NCI-H446 treated with DMSO at 0.1 percent for 48 hours (cell line): ENCODE measurements around the gene AKR1E2.

Experiments
- DNase-seq: peaks from one replicate; lab custom pipeline; 2025; lab: John Stamatoyannopoulos, UW

AKR1E2 gene

DNA sequence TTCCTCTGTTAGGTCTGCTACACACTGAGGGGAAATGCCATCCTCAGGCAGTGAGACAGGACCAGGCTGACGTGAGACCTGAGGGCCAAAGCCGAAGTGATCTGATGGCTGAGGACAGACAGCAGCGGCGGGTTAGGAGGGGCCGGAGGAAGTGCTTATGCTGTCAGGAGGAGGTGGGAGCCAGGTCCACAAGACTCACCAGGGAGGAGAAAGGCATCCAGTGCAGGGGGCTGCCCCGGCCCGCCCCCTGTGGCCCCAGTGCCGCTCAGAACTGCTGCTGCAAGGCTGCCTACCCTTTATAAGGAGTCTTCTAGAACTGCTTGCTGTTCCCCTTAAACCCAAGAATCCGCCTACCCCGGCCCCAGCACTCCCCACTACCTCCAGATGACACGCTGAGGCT lies 19.8 kb downstream of the AKR1E2 start:
- DNase-seq: no peak

DNA sequence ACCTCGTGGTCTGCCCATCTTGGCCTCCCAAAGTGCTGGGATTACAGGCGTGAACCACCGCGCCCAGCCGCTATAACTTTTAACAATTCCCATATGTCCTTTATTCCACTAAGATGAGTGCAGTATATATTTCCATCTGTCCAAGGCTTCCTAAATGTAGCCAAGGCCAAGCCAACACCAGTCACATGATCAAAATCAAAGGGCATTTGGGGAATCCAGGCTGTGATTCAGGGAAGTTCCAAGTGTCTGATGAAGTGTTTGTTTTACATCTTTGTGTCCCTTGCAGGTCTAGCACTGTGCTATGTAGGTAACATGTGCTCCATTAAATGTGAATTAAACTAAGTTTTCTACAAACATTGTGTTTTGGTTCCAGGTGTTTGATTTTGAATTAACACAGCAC lies 20.8 kb downstream of the AKR1E2 start:
- DNase-seq: no peak

DNA sequence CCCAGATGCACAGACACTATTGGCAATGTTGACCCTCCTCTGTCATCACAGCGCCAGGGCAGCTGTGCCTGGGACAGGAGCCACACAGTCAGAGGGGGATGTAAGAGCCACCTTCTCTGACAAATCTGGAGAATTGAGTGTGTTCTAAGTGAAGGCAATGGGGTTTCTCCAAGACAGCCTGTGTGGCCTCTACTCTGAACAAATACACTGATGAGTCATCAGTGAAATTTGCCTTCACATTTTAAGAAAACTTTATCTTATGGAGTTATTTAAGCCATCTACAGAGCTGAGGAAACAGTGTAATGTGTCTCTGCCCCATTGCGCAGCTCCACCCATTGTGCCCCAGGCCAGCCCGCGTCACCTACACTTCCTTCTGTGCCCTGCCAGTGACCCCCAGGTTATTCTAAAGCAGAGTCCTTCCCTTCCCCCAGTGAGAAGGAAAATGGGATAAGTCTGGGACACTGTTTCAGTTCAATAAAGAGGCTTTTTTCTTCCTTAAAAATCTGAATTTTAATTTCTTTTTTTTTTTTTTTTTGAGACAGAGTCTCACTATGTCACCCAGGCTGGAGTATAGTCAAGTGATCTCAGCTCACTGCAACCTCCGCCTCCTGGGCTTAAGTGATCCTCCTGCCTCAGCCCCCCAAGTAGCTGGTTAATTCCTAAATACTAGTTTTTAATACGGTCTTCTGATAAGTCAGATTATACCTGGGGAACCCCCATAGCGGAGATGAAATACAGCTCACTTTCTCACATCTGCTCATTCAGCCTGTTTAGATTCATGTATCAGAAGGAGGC lies 21.8 kb downstream of the AKR1E2 start:
- DNase-seq: no peak

DNA sequence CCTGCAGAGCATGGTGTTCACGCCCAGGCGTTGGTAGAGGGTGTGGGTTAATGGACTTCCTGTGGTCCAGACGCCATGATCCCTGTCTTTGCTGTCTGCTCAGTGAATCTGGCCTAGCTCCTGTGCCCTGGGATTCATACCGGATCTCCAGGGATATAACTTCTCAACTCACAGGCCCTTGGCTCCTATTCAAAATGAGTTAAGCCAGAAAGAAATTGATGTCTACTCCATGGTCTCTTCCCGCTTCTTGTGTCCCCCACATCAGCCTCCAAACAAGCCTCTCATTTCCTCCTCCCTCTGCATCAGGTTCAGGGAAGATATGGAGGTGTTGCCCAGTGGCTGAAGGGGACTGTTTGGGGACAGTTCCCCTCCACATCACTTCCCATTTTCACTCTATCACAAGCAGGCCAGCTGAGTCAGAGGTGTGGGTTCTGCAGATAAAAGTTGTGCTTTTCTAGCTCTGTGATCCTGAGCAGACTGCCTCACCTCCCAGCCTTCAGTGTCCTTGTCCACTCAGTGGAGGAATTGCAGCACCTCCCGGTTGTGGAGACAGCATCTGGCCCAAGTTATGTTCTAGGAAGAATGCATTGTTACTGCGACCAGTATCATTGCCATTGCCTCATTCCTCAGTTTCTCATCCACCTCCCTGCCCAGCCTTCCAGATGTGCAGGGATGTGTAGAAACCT lies 22.5 kb downstream of the AKR1E2 start:
- DNase-seq: no peak

DNA sequence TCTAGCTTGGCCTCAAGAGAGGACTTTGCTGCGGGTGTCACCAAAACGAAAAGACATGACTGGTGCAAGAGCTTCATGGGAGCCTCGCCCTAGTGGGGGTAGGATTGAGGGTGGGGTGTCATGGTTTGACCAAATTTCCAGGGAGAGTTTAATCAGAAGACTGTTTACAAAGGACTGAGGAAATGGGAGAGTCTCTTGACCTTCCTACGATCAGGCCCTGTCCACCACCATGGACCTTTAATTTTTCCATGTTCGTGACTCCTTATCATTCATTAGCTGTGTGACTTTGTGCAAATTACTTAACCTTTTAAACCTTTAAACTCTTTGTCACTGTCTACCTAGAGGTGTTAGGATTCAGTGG lies 23.0 kb downstream of the AKR1E2 start:
- DNase-seq: no peak

DNA sequence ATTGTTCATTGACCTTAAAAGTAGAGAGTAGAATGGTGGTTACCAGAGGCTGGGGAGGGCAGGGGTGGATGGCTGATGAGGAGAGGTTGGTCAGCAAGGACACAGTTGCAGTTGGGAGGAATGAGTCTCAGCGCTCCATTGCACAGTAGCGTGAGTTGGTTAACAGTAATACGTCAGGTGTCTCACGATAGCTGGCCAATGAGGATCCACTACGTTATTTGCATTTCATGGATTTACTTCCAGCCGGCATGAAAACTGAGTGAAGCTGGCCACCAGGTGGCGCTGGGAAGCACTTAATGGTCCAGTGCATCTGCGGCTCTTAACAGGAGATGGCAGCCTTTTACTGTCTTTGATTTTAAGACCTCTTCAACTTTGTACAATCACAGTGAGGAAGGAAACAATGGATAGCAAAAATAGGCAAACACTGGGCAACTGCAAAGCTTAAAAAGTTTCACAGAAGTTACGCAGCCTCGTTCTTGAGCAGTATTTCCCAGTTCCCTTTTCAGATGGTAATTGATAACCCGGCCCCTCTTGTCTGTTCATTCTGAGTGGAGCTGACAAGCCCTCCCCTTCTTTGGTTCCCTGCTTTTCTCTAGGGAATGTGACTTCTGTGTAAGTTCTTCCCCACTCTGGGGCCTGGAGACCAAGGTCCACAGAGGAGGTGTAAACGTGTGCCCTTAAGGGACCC lies 23.7 kb downstream of the AKR1E2 start:
- peak; percentile 79 for DNase-seq

DNA sequence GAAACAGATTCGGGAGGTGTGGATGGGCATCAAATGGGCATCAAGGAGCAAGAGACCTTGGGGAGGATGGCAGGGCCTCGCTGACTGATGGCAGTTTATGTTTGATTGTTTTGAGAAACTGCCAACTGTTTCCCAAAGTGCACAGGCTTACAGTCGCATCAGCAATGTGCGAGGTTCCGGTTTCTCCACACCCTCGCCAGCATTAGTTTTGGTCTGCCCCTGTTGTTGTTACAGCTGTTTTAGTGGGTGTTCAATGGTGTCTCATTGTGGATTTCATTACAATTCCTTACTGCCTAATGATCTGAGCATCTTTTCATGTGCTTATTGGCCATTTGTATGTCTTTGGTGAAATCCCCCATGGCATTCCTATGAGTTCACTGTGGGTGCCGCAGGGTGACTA lies 24.4 kb downstream of the AKR1E2 start:
- DNase-seq: no peak

DNA sequence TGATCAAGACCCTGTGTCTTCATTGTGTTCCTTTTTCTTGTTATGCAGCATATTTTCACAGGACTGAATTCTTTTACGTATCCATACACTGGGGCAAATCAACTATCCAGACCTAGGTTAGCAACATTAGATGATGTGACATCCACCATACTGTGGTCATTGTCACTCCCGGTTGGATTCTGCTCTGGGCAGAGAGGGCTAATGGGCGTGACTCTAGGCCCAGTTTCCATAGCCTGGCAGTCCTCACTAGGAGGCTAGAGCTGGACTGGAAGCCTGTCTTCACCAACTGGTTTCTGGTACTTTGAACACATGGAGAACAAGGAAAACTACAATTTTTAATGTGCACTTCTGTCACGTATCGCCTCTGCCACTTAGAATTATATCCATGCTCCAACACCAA lies 25.2 kb downstream of the AKR1E2 start:
- no peak for DNase-seq

DNA sequence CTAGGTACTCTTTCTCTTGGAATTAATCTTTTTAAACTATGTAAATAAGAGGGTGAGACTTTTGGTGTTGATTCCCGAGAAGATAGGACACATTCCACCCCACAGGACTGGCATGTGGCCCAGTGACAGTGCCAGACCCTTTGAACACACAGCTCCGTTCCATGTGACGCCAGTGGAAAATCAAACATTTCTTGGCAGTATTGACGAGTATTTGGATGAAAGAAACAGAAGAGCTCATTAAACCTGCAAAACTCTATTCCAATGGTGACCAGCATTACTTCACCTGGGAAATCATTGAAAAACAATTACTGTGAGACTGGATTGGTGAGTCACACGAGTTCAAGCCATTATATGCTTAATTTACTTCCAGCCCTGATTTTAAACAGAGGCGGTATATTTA lies 25.8 kb downstream of the AKR1E2 start:
- no peak for DNase-seq

DNA sequence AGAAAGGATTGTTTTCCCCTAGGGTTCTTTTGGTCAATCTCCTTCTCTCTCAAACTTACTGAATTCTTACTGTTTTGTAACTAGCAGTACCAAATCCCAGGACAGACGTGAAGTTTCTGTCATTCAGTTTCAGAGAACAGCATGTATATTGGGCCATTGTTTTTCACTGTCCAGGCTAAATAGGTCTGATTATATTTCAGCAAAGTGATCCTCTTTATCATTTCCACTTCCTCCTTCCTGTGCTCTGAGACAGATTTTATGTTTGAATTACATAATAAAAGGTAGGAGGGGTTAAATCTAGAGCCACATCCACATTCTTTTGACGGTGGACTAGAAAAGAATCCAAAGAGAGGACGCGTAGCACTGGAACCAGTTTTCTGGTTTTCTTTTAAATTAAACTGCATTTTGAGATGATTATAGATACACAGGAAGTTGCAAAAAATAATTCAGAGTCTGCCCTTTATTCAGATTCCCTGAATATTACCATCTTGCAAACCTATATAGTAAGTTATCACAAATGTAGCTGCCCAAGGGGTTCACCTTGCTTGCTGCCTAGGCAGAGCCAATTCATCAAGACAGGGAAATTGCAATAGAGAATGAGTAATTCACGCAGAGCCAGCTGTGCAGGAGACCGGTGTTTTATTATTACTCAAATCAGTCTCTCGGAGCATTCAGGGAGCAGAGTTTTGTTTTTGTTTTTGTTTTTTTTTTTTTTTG lies 40.1 kb downstream of the AKR1E2 start:
- DNase-seq: no peak

DNA sequence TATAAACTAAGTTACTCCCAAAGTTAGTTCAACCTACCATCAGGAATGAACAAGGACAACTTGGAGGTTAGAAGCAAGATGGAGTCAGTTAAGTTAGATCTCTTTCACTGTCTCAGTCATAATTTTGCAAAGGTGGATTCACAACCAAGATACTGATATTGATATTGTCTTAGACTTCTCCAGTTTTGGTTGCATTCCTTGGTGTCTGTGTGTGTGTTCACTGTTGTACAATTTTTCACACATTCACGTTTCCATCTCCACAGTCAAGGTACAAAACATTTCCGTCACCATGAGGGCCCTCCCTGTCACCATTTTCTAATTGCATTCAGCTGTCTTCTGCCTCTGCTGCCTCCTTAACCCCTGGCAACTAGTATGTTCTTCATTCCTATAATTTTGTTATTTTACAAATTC lies 41.1 kb downstream of the AKR1E2 start:
- DNase-seq: no peak

DNA sequence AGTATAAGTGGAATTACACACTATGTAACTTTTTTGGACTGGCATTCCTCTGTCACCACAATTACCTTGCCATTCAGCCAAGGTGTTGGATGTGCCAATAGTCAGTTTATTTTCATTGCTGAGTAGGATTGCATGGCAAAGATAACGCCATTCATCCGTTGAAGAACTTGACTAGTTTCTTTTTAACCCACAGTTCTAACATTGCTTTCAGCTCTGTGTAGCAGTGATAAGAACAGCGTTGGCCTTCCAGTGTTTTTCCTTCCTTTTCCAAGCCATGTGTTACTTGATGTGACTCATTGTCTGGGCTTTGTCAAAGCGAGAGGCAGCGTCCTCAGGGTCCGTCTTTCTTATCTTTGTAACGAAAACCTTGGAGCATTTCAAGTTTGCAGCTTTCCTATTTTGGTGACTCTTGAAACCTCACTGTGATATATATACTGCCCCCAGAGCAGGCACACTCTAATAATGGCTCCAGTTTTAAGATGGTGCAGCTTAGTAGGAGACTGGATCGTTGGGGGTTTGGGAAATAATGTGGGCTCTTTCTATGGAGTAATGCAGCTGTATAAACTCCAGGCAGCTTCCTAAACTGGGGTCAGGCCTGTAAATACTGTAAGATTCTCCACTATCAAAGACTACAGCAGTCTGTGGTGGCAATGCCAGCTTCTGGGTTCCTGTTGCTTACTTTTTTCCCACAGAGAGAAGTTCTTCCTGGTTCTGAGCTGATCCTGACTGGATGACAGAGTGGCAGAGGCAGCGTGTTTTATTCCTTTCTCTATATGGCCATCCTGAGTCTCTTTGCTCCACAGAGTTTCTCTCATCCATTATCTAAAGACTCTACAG lies 41.7 kb downstream of the AKR1E2 start:
- no peak for DNase-seq

DNA sequence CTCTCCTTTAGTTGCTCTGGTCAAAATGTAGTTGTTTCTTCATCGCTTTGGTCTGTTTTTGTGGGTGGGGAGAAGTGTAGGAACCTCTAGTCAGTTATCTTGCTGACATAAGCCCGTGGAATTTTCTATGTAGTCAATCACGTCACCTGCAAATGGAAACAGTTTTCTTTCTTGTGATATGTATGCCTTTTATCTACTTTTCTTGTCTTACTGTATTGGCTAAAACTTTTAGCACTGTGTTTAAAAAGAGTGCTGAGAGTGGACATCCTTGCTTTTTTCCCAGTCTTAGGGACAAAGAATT lies 42.3 kb downstream of the AKR1E2 start:
- DNase-seq: no peak

DNA sequence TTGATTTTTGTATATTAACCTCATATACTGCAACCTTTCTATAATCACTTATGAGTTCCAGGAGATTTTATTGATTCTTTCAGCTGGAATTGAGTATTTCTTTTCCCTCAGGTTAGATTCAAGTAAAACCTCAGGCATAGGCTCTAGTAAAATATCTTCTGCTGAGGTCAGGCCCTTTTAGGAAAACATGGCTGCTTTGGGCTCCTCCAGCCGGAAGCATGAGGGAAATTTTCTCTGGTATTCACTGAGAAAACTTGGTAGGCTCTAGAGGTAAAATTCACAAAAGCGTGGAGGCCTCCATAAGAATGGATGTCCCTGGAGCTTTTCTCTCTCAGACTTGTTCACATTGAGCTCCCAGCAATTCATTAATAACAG lies 56.7 kb downstream of the AKR1E2 start:
- no peak for DNase-seq

DNA sequence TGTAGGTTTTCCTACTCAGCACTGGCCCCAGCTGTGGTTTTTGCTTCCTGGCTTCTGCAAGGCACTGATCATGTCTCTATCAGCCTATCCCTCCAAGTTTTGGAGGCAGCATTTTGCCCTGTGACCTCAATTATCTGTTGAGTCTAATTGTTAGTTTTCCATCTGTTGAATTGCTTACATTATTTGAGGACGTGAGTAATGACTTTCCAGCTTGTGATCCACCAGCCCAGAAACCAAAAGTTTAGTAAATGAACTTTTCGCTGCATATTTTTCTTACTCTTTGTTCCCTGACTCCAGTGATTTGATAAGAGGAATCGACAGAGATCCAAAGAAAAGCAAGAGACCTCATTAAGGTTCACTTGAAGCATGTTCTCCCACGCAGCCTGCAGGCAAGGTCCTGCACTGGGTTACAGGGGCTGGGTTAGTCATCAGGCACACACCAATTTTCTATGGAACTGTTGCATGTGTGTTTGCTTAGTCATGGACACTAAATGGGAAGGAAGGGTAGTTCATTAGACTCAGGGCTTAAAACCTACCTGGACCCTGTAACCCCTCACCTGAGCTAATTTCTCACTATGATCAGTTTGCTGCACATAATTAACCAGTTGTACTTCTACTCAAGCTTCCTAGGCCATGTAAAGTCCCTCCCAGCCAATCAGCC lies 57.2 kb downstream of the AKR1E2 start:
- no peak for DNase-seq

DNA sequence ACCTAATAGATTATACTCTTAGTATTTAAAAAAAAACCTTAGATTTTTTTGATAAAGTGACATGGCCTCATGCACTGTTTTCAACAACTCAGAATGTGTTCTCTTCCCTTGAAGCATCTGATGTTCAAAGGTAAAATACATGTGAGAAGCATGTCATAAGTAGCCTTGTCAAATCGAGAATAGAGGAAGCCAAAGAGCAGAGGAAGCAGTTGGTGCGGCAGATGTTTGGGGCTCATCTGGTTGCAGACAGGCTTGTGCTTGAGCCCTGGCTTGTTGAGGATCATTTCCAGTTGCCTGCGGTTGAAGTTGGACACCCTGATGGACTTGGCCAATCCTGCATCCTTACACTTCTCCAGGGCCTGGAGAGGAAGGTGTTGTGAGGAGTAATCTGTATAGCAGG lies 59.2 kb downstream of the AKR1E2 start:
- DNase-seq: no peak

DNA sequence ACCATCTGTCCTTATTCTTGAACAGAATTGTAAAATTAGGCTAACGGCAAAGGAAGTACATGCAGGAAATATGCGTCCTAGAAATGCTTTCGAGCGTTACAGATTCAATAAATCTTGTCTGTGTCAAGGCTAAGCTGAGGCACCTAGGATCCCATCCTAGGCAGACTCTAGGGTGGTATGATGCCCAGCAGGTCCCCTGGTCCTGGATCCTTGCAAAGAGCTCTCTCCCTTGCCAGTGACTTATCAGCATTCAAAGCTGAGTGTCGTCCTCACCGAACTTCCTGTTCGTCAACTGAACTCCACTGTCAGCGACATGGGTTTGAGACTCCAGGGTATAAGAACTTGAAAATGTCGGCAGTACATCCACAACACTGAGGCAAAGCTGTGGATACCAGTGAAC lies 61.5 kb downstream of the AKR1E2 start:
- DNase-seq: no peak

DNA sequence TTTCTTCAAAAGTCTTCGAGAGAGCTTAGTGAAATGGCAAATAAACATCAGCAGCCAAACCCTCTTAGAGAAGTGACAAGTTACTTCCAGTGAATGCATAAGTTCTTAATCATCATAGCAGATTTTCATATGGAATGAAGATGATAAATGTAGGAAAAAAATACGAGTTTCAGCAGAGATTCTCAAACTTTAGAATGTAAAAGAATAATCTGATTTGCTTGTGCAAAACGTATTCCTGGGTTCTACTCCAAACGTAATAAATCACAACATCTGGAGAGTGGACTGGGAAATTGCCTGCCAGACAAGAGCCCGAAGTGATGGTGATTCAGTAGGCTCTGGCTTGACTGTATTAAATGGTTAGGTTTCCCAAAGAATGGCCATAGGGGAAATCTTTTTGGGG lies 62.2 kb downstream of the AKR1E2 start:
- DNase-seq: no peak

DNA sequence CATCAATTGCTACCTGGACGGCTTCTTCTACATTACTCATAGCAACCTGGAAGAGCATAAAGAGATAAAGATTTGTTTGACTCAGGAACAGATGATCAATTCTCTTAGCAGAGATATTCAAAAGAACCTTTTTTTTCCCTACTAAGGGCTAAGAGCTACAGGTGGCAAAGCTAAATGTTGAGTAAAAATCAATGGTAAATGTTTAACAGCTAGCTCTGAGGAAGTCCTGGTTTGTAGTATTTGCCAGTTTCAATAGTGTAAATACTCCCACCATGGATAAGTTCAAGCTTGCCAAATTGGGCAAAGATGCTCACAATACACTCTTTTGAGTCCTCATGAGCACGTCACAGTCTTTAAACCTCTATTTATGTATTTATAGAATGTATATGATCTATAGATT lies 64.0 kb downstream of the AKR1E2 start:
- no peak for DNase-seq

DNA sequence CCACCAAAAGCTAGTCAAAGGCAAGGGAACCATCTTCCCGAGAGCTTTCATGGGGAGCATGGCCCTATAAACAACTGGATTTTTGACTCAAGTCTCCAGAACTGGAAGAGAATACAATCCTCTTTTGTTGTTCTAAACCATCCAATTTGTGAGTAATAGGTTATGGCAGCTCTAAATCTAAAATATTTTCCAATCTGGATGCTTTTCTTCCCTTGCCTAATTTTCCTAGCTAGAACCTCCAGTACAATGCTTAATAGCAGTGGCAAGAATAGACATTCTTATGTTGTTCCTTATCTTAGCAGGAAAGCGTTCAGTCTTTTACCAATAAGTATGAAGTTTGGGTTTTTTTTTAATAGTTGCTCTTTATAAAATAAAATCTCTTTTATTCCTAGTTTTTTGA lies 66.7 kb downstream of the AKR1E2 start:
- DNase-seq: no peak

DNA sequence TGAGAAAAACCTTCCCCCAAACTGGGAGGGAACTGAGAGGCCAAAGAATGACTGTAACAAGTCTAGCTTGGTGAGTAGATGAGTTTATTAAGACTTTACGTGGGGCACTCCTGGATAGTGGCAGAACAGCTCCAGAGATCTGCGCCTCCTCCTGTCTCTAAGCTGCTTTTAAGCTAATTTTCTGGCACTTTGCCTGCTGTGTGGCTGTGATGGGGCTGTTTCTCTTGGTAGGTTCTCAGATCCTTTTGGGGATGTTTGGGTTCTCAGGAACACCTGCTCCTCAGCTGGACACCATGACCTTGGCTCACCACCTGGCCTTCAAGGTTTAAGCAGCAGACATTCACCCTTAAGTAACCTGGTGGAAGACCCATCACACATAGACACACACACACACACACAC lies 68.3 kb downstream of the AKR1E2 start:
- no peak for DNase-seq
